Epithelial cell of prostate (primary cell): ENCODE data around the gene TBC1D22B.
A peak's percentile ranks its signal among the peaks of the same experiment; 100 is the strongest.

Source experiments
- DNase-seq: peaks from one replicate; pipeline ENCODE4 v3.0.0-alpha.2; 2011; ENCODE audit warnings: low read depth, low spot score
- H3K27ac ChIP-seq: fragments of 450-650 bp; 2 replicates; pipeline ENCODE4 v1.5.1; 2017; ENCODE audit warnings: mild to moderate bottlenecking

Gene TBC1D22B

DNA sequence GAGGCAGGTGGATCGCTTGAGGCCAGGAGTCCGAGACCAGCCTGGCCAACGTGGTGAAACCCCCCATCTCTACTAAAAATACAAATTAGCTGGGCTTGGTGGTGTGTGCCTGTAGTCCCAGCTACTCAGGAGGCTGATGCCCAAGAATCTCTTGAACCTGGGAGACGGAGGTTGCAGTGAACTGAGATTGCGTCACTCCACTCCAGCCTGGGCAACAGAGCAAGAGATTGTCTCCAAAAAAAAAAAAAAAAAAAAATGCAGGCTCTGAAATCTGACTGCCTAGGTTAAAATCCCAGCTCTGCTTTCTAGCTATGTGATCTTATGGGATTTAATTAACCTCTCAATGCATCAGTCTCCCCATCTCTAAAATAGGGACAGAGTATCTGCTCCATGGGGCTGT lies 3.6 kb downstream of the TBC1D22B start:
- H3K27ac ChIP-seq = no peak overlapping the region
- no peak for DNase-seq

DNA sequence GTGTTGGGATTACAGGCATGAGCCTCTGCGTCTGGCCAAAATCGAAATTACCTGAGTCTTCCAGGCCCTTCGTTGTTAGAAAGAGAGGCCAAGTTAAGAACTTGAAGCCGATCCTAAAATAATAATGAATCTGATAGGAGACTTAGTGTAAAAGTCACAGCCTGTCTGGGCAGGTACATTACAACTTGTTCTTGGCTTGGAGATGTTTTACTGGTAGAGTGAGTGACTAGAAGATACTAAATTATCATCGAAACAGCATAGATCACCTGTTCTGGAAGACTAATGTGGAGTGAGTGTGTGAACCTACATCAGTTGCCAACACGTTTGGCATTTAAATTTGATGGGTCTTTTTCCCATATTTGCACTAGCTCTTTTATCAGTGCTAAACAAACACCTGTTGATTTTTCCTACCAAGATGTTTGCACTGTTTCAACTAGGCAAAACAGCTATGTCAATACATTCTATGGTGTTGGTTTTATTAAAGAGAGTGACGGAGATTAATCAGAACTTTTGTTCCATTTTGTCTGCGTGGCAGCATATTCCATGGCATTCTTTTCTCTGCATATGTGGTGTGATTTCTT lies 5.0 kb downstream of the TBC1D22B start:
- H3K27ac ChIP-seq = no peak overlapping the region
- DNase-seq = peak; percentile 45

DNA sequence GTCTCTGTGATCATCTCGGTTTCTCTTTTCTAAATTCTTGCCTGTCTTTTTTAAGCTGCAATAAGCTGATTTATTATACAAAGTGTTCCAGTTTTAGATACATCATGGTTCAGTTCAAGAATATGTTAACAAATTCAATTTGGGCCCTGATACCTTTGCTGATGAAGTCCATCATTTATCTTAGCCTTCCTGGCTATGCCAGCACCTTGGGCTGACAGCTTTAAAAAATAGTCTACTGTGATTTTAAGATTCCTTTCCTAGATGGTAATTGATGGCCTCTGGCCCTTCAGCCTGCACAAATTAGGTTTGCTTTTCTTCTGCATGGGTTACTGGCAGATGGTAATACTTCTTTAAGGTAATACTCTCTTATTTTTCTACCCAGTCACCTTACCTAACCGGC lies 7.4 kb downstream of the TBC1D22B start:
- H3K27ac ChIP-seq = no peak overlapping the region
- no peak for DNase-seq

DNA sequence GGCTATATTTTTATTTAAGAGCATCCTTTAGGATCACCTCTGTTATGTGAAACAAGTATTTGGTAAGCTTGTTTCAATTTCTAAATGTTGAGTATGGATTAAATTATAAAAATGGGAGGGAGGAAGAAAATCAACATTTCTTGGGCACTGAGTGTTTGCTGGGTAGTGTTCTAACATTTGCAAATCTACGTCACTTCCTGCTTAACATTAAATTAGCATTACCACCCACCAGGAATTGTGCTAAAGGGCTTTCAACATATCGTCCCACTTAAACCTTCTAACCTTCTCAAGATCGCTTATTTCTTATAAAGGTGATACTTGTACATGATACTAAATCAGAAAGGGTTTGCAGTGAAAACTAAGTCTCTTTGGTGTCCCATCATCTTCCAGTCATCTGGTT lies 8.3 kb downstream of the TBC1D22B start:
- DNase-seq = no peak
- no peak overlapping the region for H3K27ac ChIP-seq

DNA sequence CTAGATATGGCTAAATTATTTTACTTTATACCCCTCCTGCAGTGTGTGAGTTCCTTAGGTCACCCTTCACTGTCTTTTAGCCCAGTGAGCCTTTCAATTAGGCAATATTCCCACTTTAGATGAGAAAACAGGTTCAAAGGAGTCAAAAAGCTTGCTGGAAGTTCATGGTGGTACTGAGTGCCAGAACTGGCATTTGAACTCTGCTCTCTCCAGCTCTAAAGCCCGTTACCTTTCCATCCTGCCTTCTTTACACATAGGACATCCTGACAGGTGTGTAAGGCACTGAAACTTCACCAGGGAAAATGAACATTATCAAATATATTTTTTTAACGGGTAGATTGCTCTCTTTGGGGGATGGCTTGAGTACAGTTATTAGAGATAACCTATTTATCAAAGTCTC lies 11.5 kb downstream of the TBC1D22B start:
- H3K27ac ChIP-seq = no peak overlapping the region
- no peak for DNase-seq

DNA sequence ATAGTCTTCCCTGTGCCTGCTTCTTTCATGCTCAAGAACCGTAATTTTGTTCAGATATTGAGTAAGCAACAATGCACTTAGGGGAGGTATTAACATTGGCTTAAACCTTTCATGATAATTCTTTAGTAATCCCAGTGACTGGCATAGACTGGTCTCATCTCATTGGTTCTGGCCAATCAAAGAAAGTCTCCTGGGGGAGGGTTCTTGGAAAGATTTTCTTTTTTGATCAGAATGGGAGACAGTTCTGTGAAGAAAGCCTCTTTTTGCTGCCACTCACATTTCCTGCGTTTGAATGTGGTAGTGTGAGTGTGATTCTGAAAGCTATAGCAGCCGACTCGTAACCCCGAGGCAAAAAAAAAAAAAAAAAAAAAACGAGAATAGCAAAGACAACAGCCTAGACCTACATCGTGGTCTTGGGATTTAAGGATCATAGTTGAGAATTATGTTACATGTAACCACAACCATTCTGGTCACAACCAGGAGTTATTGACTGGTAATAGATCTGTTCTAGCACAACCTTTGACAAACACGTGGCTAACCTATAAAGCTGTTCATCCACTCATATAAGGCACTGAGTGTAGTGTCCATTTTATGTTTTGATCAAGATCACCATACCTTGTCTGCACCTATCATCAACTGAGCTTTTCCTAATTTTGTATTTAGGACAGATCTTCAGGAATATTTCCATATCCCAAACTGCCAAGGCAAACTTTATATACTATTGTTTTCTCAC lies 15.4 kb downstream of the TBC1D22B start:
- no peak for DNase-seq
- H3K27ac ChIP-seq = no peak overlapping the region

DNA sequence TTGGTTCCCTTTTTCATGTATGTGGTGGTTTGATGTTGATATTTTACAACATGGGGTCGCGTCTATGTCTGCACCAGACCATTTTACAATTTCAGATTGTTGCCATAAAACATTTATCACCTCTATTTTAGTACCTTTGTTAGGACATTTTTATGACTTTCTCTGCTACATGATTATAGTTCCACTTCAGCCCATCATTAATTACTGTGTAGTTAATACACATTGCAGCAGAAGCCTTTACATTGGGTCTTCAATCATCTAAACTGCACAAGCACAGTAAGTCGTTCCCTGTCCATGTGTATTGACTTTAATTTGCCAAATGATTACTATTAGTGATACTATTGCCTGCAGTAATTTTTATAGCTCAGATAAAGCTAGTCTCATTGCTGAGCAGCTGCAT lies 16.1 kb downstream of the TBC1D22B start:
- DNase-seq = no peak
- no peak overlapping the region for H3K27ac ChIP-seq

DNA sequence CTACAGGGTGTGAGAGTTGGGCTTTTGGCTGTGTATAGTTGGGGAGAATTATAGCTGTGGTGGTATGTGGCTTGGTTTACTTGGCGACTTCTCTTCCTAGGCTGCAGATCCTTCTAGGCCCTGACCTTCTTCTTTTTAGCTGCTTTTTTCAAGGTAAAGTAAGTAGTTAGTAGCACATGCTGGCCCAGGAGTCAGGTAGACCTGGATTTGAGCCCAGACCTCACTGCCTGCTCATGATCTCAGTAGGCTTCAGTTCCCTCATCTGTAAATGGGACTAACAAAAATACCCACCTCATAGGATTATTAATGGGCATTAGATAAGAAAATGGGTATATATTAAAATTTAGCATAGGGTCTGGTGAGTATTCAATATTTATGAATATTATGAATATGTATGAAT lies 17.8 kb downstream of the TBC1D22B start:
- no peak for DNase-seq
- no peak overlapping the region for H3K27ac ChIP-seq

DNA sequence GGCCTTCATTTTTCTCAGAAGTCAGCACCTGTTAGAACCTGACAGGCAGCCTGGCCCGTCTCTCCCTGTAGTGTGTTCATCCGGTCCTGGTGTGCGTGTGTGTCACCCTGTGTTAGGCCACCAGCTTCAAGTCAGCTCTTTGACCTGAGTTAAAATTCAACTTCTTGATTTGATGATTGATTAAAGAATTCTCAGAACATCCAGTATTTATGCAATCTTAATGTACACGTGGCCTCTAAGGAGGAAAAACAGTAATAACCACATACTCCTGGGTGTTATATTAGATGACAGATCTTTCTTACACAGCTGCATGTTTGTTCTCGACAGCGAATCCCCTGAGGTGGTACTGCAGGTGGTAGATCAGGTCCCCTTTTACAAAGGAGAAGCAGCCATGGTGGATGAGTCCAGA lies 19.4 kb downstream of the TBC1D22B start:
- no peak overlapping the region for H3K27ac ChIP-seq
- no peak for DNase-seq

DNA sequence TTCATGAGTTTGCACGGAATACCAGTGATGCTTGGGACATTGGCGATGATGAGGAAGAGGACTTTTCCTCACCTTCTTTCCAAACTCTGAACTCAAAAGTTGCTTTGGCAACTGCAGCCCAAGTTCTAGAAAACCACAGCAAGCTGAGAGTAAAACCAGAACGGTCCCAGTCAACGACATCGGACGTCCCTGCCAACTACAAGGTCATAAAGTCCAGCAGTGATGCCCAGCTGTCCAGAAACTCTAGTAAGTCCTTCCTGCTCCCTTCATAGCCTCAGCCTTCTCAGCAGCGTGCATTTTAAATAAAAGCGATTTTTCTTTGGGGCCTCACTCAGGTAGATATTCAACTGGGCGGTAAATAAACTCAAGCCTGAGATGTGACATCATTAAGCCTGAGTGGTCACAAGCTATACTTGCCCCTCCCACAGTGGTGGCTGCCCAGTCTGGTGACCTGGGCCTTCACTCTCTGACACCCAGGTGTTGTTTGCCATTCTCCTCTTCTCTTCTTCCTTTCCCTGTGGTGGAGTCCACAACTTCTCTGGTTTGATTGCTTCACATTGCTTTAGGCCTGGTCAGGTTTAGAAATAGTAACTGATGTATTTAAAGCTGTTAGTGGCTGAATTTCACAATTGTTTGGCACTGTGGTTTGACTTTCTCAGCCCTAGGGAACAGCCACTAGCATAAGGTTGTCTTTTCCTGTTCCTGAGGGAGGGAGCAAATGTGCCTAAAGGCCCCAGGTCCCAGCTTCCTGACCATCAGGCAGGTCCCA lies 22.0 kb downstream of the TBC1D22B start:
- DNase-seq = no peak
- H3K27ac ChIP-seq = no peak overlapping the region

DNA sequence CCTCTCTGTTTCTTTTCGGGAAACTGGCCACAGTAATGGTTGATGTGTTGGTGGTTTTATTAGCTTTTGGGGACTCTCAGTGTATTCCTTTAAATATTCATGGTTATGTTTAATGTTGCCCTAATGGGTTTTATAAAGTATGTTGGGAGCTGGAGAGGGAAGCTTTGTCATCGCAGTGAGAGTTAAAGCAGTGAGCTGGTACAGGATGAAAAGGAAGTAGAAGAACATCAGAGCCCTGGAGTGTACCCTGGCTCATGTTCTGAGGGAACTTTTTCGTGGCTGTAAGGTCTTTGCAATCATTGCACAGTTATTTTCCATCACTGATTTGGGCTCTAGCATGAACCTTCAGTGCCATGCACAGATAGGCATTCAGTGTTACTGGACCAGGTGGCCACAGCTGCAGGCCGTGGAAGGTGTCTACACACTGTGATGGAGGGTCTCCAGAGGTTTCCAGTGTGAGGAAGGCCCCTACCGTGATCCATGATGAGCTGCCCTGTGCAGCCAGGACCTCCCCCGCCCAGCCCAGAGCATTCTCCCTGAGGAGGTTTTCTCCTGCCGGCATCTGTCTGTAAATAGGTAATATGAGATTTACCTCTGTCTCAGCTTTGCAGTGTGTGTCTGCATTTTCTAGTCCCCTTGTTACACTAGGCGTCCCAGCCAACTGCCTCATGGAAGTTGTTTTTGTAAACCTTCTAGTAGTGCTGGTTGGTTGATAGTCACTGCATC lies 22.8 kb downstream of the TBC1D22B start:
- DNase-seq = no peak
- H3K27ac ChIP-seq = no peak overlapping the region

DNA sequence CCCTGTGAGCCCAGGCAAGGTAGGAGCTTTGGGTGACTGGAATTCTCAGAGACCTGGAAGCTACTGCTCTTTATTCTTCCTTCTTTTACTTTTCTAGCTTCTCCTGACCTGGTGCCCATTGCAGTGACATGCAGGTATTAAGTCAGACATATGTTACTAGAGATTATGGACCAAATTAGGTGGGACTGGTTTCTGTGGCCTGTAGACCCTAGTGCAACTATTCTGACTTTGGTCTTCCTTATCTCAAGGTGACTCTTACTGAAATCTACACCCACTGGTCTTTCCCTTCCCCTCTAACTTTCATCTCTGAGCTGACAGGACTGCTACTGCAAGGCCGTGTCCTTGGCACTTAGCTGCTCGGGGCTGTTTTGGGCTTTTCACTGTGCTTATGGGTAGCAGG lies 24.8 kb downstream of the TBC1D22B start:
- DNase-seq = no peak
- no peak overlapping the region for H3K27ac ChIP-seq

DNA sequence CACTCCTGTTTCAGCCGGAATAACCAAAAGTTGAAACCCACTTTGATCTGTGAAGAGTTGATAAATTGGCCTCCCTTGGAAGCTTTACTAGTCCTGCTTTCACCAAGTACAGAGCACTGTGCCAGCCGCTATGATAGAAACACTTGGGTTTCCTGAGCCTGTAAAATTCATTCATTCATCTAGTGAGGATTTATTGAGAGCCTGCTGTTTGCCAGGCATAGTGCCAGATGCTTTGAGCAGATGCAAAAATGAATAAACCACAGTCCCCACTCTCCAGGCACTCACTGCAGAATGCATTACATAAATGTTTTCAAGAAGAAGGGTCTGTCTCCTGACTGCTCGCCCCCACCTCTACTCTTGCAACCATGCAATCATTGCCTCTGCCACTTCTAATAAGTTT lies 25.7 kb downstream of the TBC1D22B start:
- no peak overlapping the region for H3K27ac ChIP-seq

DNA sequence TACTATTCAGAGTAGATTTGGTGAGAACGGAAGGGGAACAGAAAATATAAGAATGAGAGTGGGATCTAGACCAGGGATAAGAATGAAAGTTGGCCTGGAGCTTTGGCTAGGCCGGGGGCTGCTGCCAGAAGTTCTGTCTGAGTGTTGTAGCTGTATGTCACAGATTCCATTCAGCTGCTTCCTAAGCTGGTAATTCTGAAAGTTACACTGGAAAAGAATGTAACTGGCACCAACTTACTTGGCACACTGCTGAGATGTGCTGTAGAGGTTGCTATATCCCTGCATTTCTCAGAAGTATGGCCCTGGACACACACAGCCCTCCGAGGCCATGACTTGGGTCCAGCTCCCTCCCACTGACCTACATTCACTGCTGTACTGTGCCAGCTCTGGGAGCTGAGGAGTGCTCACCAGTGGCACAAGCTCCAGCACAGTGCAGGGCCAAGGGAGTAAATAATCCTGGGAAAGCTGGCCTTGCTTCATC lies 26.1 kb downstream of the TBC1D22B start:
- no peak overlapping the region for H3K27ac ChIP-seq
- no peak for DNase-seq

More for the DNA sequence above, 25.7 kb downstream of the TBC1D22B start:
- DNase-seq = no peak

DNA sequence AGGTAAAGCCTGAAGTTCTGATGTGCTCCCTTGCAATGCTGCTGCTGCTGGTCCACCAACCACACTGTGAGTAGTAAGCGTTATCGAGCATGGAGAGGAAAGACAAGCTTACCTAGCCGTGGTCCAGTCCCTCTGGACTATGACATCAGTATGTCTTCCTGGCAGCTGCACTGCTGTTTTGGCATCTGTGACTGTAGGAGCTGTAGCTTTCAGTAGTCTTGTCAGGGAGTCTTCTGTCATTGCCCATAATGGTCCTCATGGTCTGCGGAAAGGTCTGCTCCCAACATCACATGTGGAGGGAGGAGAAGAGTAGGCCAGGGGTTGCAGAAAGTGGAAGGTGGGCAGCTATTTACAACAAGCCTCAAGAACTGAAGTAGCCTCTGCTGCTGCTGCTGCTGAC lies 27.2 kb downstream of the TBC1D22B start:
- H3K27ac ChIP-seq = no peak overlapping the region
- no peak for DNase-seq

DNA sequence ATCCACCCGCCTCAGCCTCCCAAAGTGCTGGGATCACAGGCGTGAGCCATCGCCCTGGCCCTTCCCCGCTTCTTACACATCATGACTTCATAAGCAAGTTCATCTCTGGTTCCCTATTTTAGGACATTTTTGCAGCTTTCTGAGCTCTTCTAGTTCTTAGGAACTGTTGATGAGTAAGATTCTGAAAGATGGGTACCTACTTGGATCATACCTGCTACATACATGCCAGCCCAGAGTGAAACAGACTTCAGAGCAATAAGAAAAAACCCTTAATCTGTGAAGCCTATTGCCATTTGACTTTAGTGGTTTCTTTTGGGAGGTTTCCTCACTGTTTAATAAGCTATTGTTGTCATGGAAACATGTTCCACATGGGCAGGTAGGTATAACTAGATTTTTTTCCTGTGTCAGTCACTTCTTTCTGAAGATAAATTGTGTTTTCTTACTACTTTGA lies 28.3 kb downstream of the TBC1D22B start:
- no peak overlapping the region for H3K27ac ChIP-seq
- no peak for DNase-seq

DNA sequence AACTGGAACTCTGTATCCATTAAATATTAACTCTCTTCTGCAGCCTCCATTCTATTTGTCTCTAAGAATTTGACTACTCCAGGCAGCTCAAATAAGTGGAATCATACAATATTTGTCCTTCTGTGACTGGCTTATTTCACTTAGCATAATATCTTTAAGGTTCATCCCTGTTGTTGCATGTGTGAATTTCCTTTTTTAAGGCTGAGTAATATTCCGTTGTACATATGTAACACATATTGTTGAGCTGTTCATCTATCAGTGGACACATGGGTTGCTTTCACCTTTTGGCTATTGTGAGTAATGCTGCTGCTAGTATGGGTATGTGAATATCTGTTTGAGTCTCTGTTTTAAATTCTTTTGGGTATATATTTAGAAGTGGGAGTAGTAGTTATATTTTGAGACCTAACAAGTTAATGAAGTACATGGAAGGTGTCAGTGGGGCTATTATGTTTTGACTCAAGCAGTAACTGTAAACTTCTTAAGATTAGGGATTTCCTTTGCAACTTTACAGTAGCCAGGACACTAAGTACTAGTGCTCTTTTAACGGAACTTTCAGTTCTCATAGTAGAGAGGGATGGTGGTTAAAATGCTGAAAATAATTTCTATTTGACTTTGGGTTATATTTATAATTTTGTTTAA lies 30.1 kb downstream of the TBC1D22B start:
- H3K27ac ChIP-seq = no peak overlapping the region
- no peak for DNase-seq

DNA sequence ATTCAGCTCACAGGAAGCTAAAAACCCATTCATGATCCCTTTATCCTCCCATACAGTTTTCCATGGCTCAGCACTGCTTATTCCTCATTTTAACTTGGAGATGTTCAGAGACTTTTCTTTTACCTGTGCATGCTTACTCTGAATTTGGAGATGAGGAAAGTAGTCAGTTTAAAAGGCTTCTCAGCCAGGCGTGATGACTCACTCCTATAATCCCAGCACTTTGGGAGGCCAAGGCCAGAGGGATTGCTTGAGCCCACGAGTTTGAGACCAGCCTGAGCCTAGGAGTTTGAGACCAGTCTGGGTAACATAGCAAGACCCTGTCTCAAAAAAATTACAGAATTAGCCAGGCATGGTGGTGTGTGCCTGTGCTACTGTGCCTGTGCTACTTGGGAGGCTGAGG lies 30.7 kb downstream of the TBC1D22B start:
- no peak overlapping the region for H3K27ac ChIP-seq
- no peak for DNase-seq

DNA sequence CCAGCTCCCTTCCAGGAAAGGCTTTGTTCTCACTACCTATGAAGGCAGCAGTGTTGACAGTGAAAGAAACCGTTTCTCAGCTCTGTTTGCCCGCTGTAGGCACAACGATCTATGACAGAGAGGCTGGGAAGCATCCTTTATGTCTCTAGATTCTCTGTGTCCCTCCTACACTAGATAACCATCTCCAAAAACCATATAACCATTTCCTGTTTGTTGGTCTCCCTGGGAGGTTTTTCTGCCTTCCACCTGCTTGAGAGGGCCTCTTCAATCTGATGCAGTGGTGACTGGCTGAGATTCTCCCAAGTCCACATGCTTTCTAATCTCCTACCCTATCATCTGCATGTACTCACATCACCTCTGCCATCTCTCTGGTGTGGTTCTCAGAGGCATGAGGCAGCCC lies 32.4 kb downstream of the TBC1D22B start:
- no peak overlapping the region for H3K27ac ChIP-seq
- no peak for DNase-seq

DNA sequence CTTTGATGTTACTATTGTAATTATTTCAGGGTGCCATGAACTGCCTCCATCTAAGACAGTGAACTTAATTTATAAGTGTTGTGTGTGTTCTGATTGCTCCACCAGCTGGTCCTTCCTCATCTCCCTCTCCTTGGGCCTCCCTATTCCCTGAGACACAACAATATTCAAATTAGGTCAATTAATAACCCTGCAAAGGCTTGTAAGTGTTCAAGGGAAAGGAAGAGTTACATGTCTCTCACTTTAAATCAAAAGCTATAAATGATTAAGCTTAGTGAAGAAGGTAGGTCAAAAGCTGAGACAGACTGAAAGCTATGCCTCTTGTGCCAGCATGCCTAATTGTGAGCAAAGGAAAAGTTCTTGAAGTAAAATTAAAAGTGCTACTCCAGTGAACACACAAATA lies 35.9 kb downstream of the TBC1D22B start:
- DNase-seq = no peak
- no peak overlapping the region for H3K27ac ChIP-seq
